GM12872 (cell line): ENCODE results near the gene MLLT6.

Experiments used
- TF ChIP-seq, protein P1 (sequence below): IDR thresholded peaks from 3 replicates; pipeline ENCODE4 v1.5.1; 2011; ENCODE audit warnings: low read depth, mild to moderate bottlenecking, low read length, moderate library complexity; ENCODE audit not compliant: insufficient read depth

Gene MLLT6

GRCh38 chr17:38702166-38702915, 2.7 kb upstream of the MLLT6 start:
- TF ChIP-seq, protein P1, sequence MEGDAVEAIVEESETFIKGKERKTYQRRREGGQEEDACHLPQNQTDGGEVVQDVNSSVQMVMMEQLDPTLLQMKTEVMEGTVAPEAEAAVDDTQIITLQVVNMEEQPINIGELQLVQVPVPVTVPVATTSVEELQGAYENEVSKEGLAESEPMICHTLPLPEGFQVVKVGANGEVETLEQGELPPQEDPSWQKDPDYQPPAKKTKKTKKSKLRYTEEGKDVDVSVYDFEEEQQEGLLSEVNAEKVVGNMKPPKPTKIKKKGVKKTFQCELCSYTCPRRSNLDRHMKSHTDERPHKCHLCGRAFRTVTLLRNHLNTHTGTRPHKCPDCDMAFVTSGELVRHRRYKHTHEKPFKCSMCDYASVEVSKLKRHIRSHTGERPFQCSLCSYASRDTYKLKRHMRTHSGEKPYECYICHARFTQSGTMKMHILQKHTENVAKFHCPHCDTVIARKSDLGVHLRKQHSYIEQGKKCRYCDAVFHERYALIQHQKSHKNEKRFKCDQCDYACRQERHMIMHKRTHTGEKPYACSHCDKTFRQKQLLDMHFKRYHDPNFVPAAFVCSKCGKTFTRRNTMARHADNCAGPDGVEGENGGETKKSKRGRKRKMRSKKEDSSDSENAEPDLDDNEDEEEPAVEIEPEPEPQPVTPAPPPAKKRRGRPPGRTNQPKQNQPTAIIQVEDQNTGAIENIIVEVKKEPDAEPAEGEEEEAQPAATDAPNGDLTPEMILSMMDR: no peak

GRCh38 chr17:38702916-38703741, 1.9 kb upstream of the MLLT6 start:
- TF ChIP-seq, protein P1: no peak

GRCh38 chr17:38703742-38704605, 1.1 kb upstream of the MLLT6 start:
- TF ChIP-seq, protein P1: no peak

DNA sequence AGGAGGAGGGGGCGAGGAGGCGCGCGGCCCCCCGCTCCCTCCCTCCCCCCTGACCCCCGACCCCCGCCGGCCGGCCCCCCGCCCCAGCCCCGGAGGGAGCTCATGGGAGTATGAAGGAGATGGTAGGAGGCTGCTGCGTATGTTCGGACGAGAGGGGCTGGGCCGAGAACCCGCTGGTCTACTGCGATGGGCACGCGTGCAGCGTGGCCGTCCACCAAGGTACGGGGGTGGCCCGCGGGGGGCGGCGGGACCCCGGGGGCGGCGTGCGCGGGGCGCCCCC, 390 bp downstream of the MLLT6 start:
- TF ChIP-seq, protein P1: no peak

GRCh38 chr17:38705803-38706504, 881 bp downstream of the MLLT6 start:
- TF ChIP-seq, protein P1: no peak

GRCh38 chr17:38706505-38707216, 1.6 kb downstream of the MLLT6 start:
- TF ChIP-seq, protein P1: no peak
